Fibroblast of lung (primary cell): ENCODE data around the gene SPP1.

Experiments used
- EZH2 ChIP-seq: IDR thresholded peaks from 2 replicates; pipeline ENCODE4 v1.5.1; 2012; ENCODE audit warnings: low read length, control low read depth, mild to moderate bottlenecking; ENCODE audit errors: missing control alignments
- TF ChIP-seq, protein P1 (sequence below), 2 donors: IDR thresholded peaks in 1 of 2; conservative IDR thresholded peaks in 1 of 2; 1 replicate in 1 of 2; 2 replicates in 1 of 2; pipeline ENCODE4 v1.5.1; 2011 to 2012; ENCODE audit warnings: low read length in 2 of 2, control low read depth in 1 of 2, inconsistent platforms in 1 of 2, low read depth in 1 of 2, mild to moderate bottlenecking in 1 of 2

DNA sequence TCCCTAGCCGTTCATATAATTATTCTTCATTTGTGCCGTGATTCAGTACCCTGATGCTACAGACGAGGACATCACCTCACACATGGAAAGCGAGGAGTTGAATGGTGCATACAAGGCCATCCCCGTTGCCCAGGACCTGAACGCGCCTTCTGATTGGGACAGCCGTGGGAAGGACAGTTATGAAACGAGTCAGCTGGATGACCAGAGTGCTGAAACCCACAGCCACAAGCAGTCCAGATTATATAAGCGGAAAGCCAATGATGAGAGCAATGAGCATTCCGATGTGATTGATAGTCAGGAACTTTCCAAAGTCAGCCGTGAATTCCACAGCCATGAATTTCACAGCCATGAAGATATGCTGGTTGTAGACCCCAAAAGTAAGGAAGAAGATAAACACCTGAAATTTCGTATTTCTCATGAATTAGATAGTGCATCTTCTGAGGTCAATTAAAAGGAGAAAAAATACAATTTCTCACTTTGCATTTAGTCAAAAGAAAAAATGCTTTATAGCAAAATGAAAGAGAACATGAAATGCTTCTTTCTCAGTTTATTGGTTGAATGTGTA, 7.0 kb downstream of the SPP1 start:
- TF ChIP-seq, protein P1, sequence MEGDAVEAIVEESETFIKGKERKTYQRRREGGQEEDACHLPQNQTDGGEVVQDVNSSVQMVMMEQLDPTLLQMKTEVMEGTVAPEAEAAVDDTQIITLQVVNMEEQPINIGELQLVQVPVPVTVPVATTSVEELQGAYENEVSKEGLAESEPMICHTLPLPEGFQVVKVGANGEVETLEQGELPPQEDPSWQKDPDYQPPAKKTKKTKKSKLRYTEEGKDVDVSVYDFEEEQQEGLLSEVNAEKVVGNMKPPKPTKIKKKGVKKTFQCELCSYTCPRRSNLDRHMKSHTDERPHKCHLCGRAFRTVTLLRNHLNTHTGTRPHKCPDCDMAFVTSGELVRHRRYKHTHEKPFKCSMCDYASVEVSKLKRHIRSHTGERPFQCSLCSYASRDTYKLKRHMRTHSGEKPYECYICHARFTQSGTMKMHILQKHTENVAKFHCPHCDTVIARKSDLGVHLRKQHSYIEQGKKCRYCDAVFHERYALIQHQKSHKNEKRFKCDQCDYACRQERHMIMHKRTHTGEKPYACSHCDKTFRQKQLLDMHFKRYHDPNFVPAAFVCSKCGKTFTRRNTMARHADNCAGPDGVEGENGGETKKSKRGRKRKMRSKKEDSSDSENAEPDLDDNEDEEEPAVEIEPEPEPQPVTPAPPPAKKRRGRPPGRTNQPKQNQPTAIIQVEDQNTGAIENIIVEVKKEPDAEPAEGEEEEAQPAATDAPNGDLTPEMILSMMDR (conservative IDR thresholded peaks at IDR 0.05 in 1 of 2, IDR thresholded peaks at IDR 0.05 in 1 of 2; ENCODE audit: low read depth in 1 of 2, low read length in 2 of 2) = no peak
- no peak for TF ChIP-seq EZH2
